NT2/D1 (cell line): ENCODE data around the gene ITSN1.
A peak's percentile ranks its signal among the peaks of the same experiment; 100 is the strongest.
"Not testable (repeated sequence)": the region's sequence is repeated elsewhere in the genome, so short reads cannot be mapped to it uniquely, and the experiment has no call there.

ENCODE experiments used
- DNase-seq: peaks from one replicate; pipeline ENCODE4 v3.0.0-alpha.2; 2011; ENCODE audit warnings: low read depth, low spot score
- H3K27me3 ChIP-seq: 2 replicates; pipeline ENCODE4 v1.6.0; 2011; ENCODE audit warnings: mild to moderate bottlenecking; ENCODE audit not compliant: insufficient read length, insufficient read depth
- H3K36me3 ChIP-seq: 2 replicates; pipeline ENCODE4 v1.6.1; 2011; ENCODE audit warnings: mild to moderate bottlenecking, low read length, mixed read lengths; ENCODE audit not compliant: insufficient read depth, insufficient read length
- H3K4me1 ChIP-seq: 2 replicates; pipeline ENCODE4 v1.5.1; 2011; ENCODE audit not compliant: insufficient read depth, insufficient read length
- H3K4me3 ChIP-seq: 2 replicates; pipeline ENCODE4 v1.5.1; 2011; ENCODE audit warnings: low read depth; ENCODE audit not compliant: insufficient read length
- H3K9ac ChIP-seq: 2 replicates; pipeline ENCODE4 v1.6.0; 2011; ENCODE audit warnings: low read depth; ENCODE audit not compliant: insufficient read length
- H3K9me3 ChIP-seq: 2 replicates; pipeline ENCODE4 v1.5.1; 2011; ENCODE audit warnings: mild to moderate bottlenecking, low read length; ENCODE audit not compliant: insufficient read depth
- SUZ12 ChIP-seq: IDR thresholded peaks from 2 replicates; pipeline ENCODE4 v1.6.1; 2011; ENCODE audit not compliant: insufficient read length, insufficient read depth; ENCODE audit errors: extremely low read depth
- YY1 ChIP-seq: IDR thresholded peaks from 2 replicates; pipeline ENCODE4 v1.6.1; 2011; ENCODE audit not compliant: insufficient read length, insufficient read depth
- ZNF274 ChIP-seq: IDR thresholded peaks from 2 replicates; pipeline ENCODE4 v1.6.1; 2011; ENCODE audit warnings: mild to moderate bottlenecking, low read depth, low read length

Gene ITSN1

GRCh38 chr21:33622253-33622652, 20.0 kb upstream of the ITSN1 start:
- Histone ChIP-seq H3K4me1 (peaks cover 4% of the 10 kb centered on the region), H3K4me3 (no peak overlapping the region), H3K36me3 (peaks cover 44% of the 10 kb centered on the region), H3K9ac (no peak overlapping the region), H3K27me3 (no peaks in the 10 kb centered on the region), H3K9me3 (no peaks in the 10 kb centered on the region)
- TF ChIP-seq ZNF274 (no peak), SUZ12 (no peak), YY1 (no peak)
- no peak for DNase-seq

- H3K4me1 ChIP-seq, H3K27me3 ChIP-seq, H3K4me3 ChIP-seq, DNase-seq, H3K9me3 ChIP-seq, H3K9ac ChIP-seq: not testable (repeated sequence)
- H3K36me3 ChIP-seq = peaks cover 44% of the 10 kb centered on the region
Observed at GRCh38 chr21:33626151-33626550, 16.1 kb upstream of the ITSN1 start.

GRCh38 chr21:33634254-33634653, 8.0 kb upstream of the ITSN1 start:
- TF ChIP-seq ZNF274 = no peak
- TF ChIP-seq YY1 = no peak
- no peak for TF ChIP-seq SUZ12
- H3K27me3 ChIP-seq = no peaks in the 10 kb centered on the region
- H3K36me3 ChIP-seq = peaks cover 16% of the 10 kb centered on the region
- no peak for DNase-seq
- no peak overlapping the region for H3K4me3 ChIP-seq
- no peak overlapping the region for H3K9ac ChIP-seq
- H3K9me3 ChIP-seq = no peaks in the 10 kb centered on the region
- no peaks in the 10 kb centered on the region for H3K4me1 ChIP-seq

- no peak for DNase-seq
- TF ChIP-seq YY1 = no peak
- TF ChIP-seq SUZ12 = no peak
- no peak for TF ChIP-seq ZNF274
- Histone ChIP-seq H3K27me3 (no peaks in the 10 kb centered on the region), H3K4me3 (peak overlapping the region; percentile 94), H3K4me1 (no peaks in the 10 kb centered on the region), H3K9me3 (no peaks in the 10 kb centered on the region), H3K36me3 (peaks cover 5% of the 10 kb centered on the region), H3K9ac (peak overlapping the region; percentile 98)
Observed at GRCh38 chr21:33640697-33641351, 1.5 kb upstream of the ITSN1 start.

- Histone ChIP-seq H3K9ac (peak within 1 kb of the TSS; percentile 98), H3K4me1 (no peaks in the 10 kb centered on the region), H3K27me3 (no peaks in the 10 kb centered on the region), H3K4me3 (peak within 1 kb of the TSS; percentile 94), H3K9me3 (no peaks in the 10 kb centered on the region), H3K36me3 (peaks cover 8% of the 10 kb centered on the region)
- peak; percentile 100 for DNase-seq
- TF ChIP-seq ZNF274 (no peak), YY1 (peak; percentile 42)
Observed at GRCh38 chr21:33641352-33642026, 812 bp upstream of the ITSN1 start, which contains the start of gene CRYZL1. Gene CRYZL1, minus strand, starts transcription at chr21:33641741. Its CDS starts 10,190 bp downstream, at chr21:33631551.

- Histone ChIP-seq H3K36me3 (peaks cover 16% of the 10 kb centered on the region), H3K9me3 (no peaks in the 10 kb centered on the region), H3K4me3 (peak overlapping the region; percentile 94), H3K9ac (peak overlapping the region; percentile 94), H3K27me3 (no peaks in the 10 kb centered on the region), H3K4me1 (no peaks in the 10 kb centered on the region)
- TF ChIP-seq YY1 (no peak), SUZ12 (no peak), ZNF274 (no peak)
- DNase-seq = no peak
Observed at GRCh38 chr21:33642896-33643657, 776 bp downstream of the ITSN1 start.

GRCh38 chr21:33643658-33644311, 1.5 kb downstream of the ITSN1 start:
- no peaks in the 10 kb centered on the region for H3K9me3 ChIP-seq
- no peaks in the 10 kb centered on the region for H3K27me3 ChIP-seq
- peaks cover 20% of the 10 kb centered on the region for H3K36me3 ChIP-seq
- no peak for DNase-seq
- TF ChIP-seq ZNF274 = no peak
- no peak for TF ChIP-seq YY1
- no peak for TF ChIP-seq SUZ12
- no peaks in the 10 kb centered on the region for H3K4me1 ChIP-seq
- peak overlapping the region; percentile 94 for H3K9ac ChIP-seq
- H3K4me3 ChIP-seq = peak overlapping the region; percentile 94
